HCT116 (cell line): ENCODE results near the gene C19orf38. TPM values are rescaled to one million over a fixed set of nuclear protein-coding genes. Genes with fewer than 3 reads are reported as not detected.

Experiments used
- ATAC-seq: fragments of 200-7000 bp; cut with Tn5 transposase; 2 replicates; pipeline ENCODE4 v1.9.1; 2020; ENCODE audit warnings: mild to moderate bottlenecking, moderate library complexity
- BruUV-seq: library from RNA; stranded (reverse); fragments of 400-500 nt; replicated peaks from 2 replicates; lab custom pipeline; 2021; lab: Mats Ljungman, UMichigan
- CTCF ChIA-PET: fragments of 300-600 bp; sonication (Branson Sonifier 250); formaldehyde crosslinking; loops from one replicate; lab custom pipeline; 2021; ENCODE audit warnings: antibody characterized with exemption; lab: Charles Lee
- POLR2A ChIA-PET: fragments of 300-600, 350-600 bp; sonication (Branson Sonifier 250); formaldehyde crosslinking; loops from one replicate; lab custom pipeline; 2021; ENCODE audit warnings: antibody characterized with exemption; lab: Charles Lee
- RAD21 ChIA-PET, 2 experiments: fragments of 300-600 bp; sonication (Branson Sonifier 250); formaldehyde crosslinking; loops; one replicate each; lab custom pipeline; 2023; ENCODE audit warnings: low total read pairs in 2 of 2; ENCODE audit not compliant: uncharacterized antibody in 2 of 2, unreplicated experiment in 2 of 2, low non-redundant PET in 1 of 2; lab: Charles Lee
- DNase-seq: peaks from one replicate; pipeline ENCODE4 v3.0.0-alpha.2; 2010; ENCODE audit warnings: low read depth, low spot score
- H2AFZ ChIP-seq: fragments of 200-600 bp; shearing (Covaris generic), sonication (generic); 2 replicates; pipeline ENCODE4 v1.6.1; 2017; ENCODE audit warnings: low read depth, mixed run types, mixed read lengths, antibody characterized with exemption, low read length; ENCODE audit not compliant: poor library complexity, severe bottlenecking
- H3K27ac ChIP-seq: 2 replicates; pipeline ENCODE4 v1.5.1; 2012; ENCODE audit warnings: low read depth, low read length
- H3K27me3 ChIP-seq: fragments of 200-600 bp; sonication (generic); 2 replicates; pipeline ENCODE4 v1.6.1; 2016; ENCODE audit warnings: mixed run types, low read length, mixed read lengths; ENCODE audit not compliant: insufficient read depth
- H3K36me3 ChIP-seq, 2 experiments: fragments of 200-500 bp in 1 of 2; fragments of 200-600 bp in 1 of 2; sonication (Bioruptor generic) in 1 of 2; sonication (generic) in 1 of 2; 2 replicates each; pipeline versions ENCODE4 v1.5.1 to v1.6.1; 2014 to 2016; ENCODE audit warnings: low read length in 2 of 2, inconsistent platforms in 1 of 2, mixed read lengths in 1 of 2, mixed run types in 1 of 2; ENCODE audit not compliant: insufficient read depth in 2 of 2, control insufficient read depth in 1 of 2
- H3K4me1 ChIP-seq, 2 experiments: fragments of 200-600 bp in 1 of 2; sonication (generic) in 1 of 2; 2 replicates each; pipeline versions ENCODE4 v1.5.1 to v1.6.1; 2012 to 2017; ENCODE audit warnings: low read length in 2 of 2, inconsistent platforms in 1 of 2, mild to moderate bottlenecking in 1 of 2, mixed read lengths in 1 of 2, mixed run types in 1 of 2, moderate library complexity in 1 of 2; ENCODE audit not compliant: insufficient read depth in 2 of 2, control insufficient read depth in 1 of 2
- H3K4me2 ChIP-seq: fragments of 200-600 bp; sonication (generic); 2 replicates; pipeline ENCODE4 v1.6.1; 2017; ENCODE audit warnings: mixed run types, low read length, mixed read lengths
- H3K4me3 ChIP-seq, 2 experiments: fragments of 200-600 bp in 1 of 2; sonication (generic) in 1 of 2; replicated peaks in 1 of 2; 2 replicates each; pipeline ENCODE4 v1.5.1; 2011 to 2016; ENCODE audit warnings: low read length in 2 of 2, control low read depth in 1 of 2, low read depth in 1 of 2, mild to moderate bottlenecking in 1 of 2, mixed read lengths in 1 of 2, mixed run types in 1 of 2
- H3K79me2 ChIP-seq: fragments of 200-600 bp; sonication (generic); 2 replicates; pipeline ENCODE4 v1.6.1; 2017; ENCODE audit warnings: mild to moderate bottlenecking, mixed run types, low read length, moderate library complexity, mixed read lengths; ENCODE audit not compliant: insufficient read depth
- H3K9ac ChIP-seq: fragments of 200-600 bp; sonication (generic); 2 replicates; pipeline ENCODE4 v1.6.1; 2016; ENCODE audit warnings: low read length, mixed read lengths
- H3K9me2 ChIP-seq: fragments of 200-600 bp; sonication (generic), shearing (Covaris generic); 2 replicates; pipeline ENCODE4 v1.6.1; 2017; ENCODE audit warnings: mixed run types, mild to moderate bottlenecking, moderate library complexity; ENCODE audit not compliant: insufficient read depth
- H3K9me3 ChIP-seq, 2 experiments: fragments of 200-500 bp in 1 of 2; fragments of 200-600 bp in 1 of 2; sonication (Bioruptor generic) in 1 of 2; sonication (generic) in 1 of 2; 2 replicates each; pipeline ENCODE4 v1.6.1; 2014 to 2017; ENCODE audit warnings: low read length in 2 of 2, mixed read lengths in 2 of 2, inconsistent platforms in 1 of 2, low read depth in 1 of 2, mild to moderate bottlenecking in 1 of 2, mixed run types in 1 of 2, moderate library complexity in 1 of 2; ENCODE audit not compliant: control insufficient read depth in 1 of 2, insufficient read depth in 1 of 2
- H4K20me1 ChIP-seq: fragments of 200-600 bp; sonication (generic), shearing (Covaris generic); 2 replicates; pipeline ENCODE4 v1.6.1; 2017; ENCODE audit warnings: mixed run types, mild to moderate bottlenecking, moderate library complexity; ENCODE audit not compliant: insufficient read depth
- ATF3 ChIP-seq: IDR thresholded peaks from 2 replicates; pipeline ENCODE4 v1.6.1; 2012
- CBX3 ChIP-seq: IDR thresholded peaks from 2 replicates; pipeline ENCODE4 v1.6.1; 2012; ENCODE audit warnings: low read depth
- CEBPB ChIP-seq: IDR thresholded peaks from 2 replicates; pipeline ENCODE4 v1.6.1; 2012; ENCODE audit warnings: low read depth
- CTCF ChIP-seq, 3 experiments: fragments of 200-600 bp in 1 of 3; sonication (generic) in 1 of 3; IDR thresholded peaks in 2 of 3; conservative IDR thresholded peaks in 1 of 3; 2 replicates each; pipeline ENCODE4 v1.5.1; 2012 to 2017; ENCODE audit warnings: low read depth in 2 of 3, low read length in 2 of 3, antibody characterized with exemption in 1 of 3, borderline replicate concordance in 1 of 3, control low read depth in 1 of 3, mild to moderate bottlenecking in 1 of 3, mixed read lengths in 1 of 3, mixed run types in 1 of 3, moderate library complexity in 1 of 3; ENCODE audit not compliant: insufficient read depth in 1 of 3
- EGR1 ChIP-seq: IDR thresholded peaks from 2 replicates; pipeline ENCODE4 v1.6.1; 2012; ENCODE audit warnings: low read depth
- ELF1 ChIP-seq: IDR thresholded peaks from 2 replicates; pipeline ENCODE4 v1.6.1; 2012; ENCODE audit warnings: low read depth, borderline replicate concordance
- EZH2 ChIP-seq: fragments of 200-600 bp; sonication (generic); IDR thresholded peaks from 2 replicates; pipeline ENCODE4 v1.6.1; 2017; ENCODE audit warnings: antibody characterized with exemption, mixed run types
- EZH2phosphoT487 ChIP-seq: fragments of 200-600 bp; IDR thresholded peaks from 2 replicates; pipeline ENCODE4 v1.6.1; 2018; ENCODE audit warnings: antibody characterized with exemption, borderline replicate concordance
- FOSL1 ChIP-seq: IDR thresholded peaks from 2 replicates; pipeline ENCODE4 v1.6.1; 2012; ENCODE audit warnings: low read depth
- JUND ChIP-seq: IDR thresholded peaks from 2 replicates; pipeline ENCODE4 v1.6.1; 2012
- MAX ChIP-seq: IDR thresholded peaks from 2 replicates; pipeline ENCODE4 v1.6.1; 2012
- POLR2A ChIP-seq: IDR thresholded peaks from 2 replicates; pipeline ENCODE4 v1.7.0; 2011; ENCODE audit warnings: borderline replicate concordance; ENCODE audit not compliant: insufficient read depth, insufficient read length; ENCODE audit errors: extremely low read depth
- RAD21 ChIP-seq: IDR thresholded peaks from 2 replicates; pipeline ENCODE4 v1.6.1; 2012; ENCODE audit warnings: low read depth, mild to moderate bottlenecking
- SP1 ChIP-seq: IDR thresholded peaks from 2 replicates; pipeline ENCODE4 v1.6.1; 2012; ENCODE audit warnings: low read depth
- SRF ChIP-seq: IDR thresholded peaks from 2 replicates; pipeline ENCODE4 v1.6.1; 2012; ENCODE audit warnings: low read depth
- TCF7L2 ChIP-seq: IDR thresholded peaks from 2 replicates; pipeline ENCODE4 v1.7.0; 2011; ENCODE audit warnings: borderline replicate concordance, inconsistent platforms; ENCODE audit not compliant: insufficient read depth, insufficient read length; ENCODE audit errors: extremely low read depth
- YY1 ChIP-seq: IDR thresholded peaks from 2 replicates; pipeline ENCODE4 v1.6.1; 2011; ENCODE audit warnings: low read length, low read depth, moderate library complexity, mild to moderate bottlenecking; ENCODE audit not compliant: insufficient replicate concordance; ENCODE audit errors: extremely low read depth
- ZBTB33 ChIP-seq: IDR thresholded peaks from 2 replicates; pipeline ENCODE4 v1.6.1; 2011; ENCODE audit warnings: mild to moderate bottlenecking, low read length, moderate library complexity; ENCODE audit not compliant: insufficient replicate concordance; ENCODE audit errors: extremely low read depth
- ZFX ChIP-seq: fragments of 450-650 bp; IDR thresholded peaks from 2 replicates; pipeline ENCODE4 v1.6.1; 2017
- ZNF274 ChIP-seq: fragments of 200-500 bp; sonication (Bioruptor generic); IDR thresholded peaks from 2 replicates; pipeline ENCODE4 v1.6.1; 2014; ENCODE audit warnings: mild to moderate bottlenecking, low read depth, low read length, inconsistent platforms
- intact Hi-C: fragments of 100-400 bp; cut with micrococcal nuclease; formaldehyde crosslinking; loops from 2 replicates; pipeline ENCODE4 v1.10.0; 2022
- total RNA-seq: library from RNA; stranded (reverse); gene quantifications from one replicate; pipeline ENCODE4 v1.2.1, GENCODE V29; 2021; ENCODE audit not compliant: unreplicated experiment

Gene C19orf38
- total RNA-seq, 1 experiment from 2014 or later, result 0.74 TPM

GRCh38 chr19:10850631-10851030, 2.4 kb downstream of the C19orf38 start (continued):
- TF ChIP-seq ZBTB33 (no peak), EZH2 (no peak), ZFX (no peak), POLR2A (no peak), YY1 (no peak)
- TF ChIP-seq, all 23 proteins: peak for 0

GRCh38 chr19:10852098-10852800, 4.0 kb downstream of the C19orf38 start:
- H3K9ac ChIP-seq, result no peak overlapping the region; the same call in 1 of the 2 replicates
- no peaks in the 10 kb centered on the region for H3K9me2 ChIP-seq
- H4K20me1 ChIP-seq, result no peaks in the 10 kb centered on the region
- no peaks in the 10 kb centered on the region for H3K36me3 ChIP-seq
- no peaks in the 10 kb centered on the region for H3K79me2 ChIP-seq
- CTCF ChIA-PET, result interaction anchor here (5.7 kb wide), 1 partner anchor 12 kb away, joined by 47 read pairs; no protein-coding TSS in a partner anchor
- no peak overlapping the region for H2AFZ ChIP-seq
- no TSS peak for BruUV-seq
- H3K9me3 ChIP-seq, result no peaks in the 10 kb centered on the region
- no peak overlapping the region for H3K4me3 ChIP-seq
- no peak overlapping the region for H3K27ac ChIP-seq
- RAD21 ChIA-PET, result no interaction called here
- no peaks in the 10 kb centered on the region for H3K27me3 ChIP-seq
- intact Hi-C loops, result no loop called here
- POLR2A ChIA-PET, result interaction anchor here (1.2 to 1.3 kb wide), 2 partner anchors 16 kb away, joined by 3 to 4 read pairs; partner anchors contain the start of gene TMED1
- peaks cover 2 to 16% of the 10 kb centered on the region in 2 experiments; a peak in 2 of 4 replicates for H3K4me1 ChIP-seq
- H3K4me2 ChIP-seq, result peak overlapping the region; percentile 48
- ATAC-seq, result no peak
- no peak for DNase-seq
- TF ChIP-seq CEBPB (no peak), EZH2 (no peak), YY1 (no peak), JUND (no peak), FOSL1 (no peak), POLR2A (no peak), ZNF274 (no peak), ELF1 (no peak), EZH2phosphoT487 (no peak), SP1 (no peak), EGR1 (no peak), CBX3 (no peak), RAD21 (no peak), SRF (no peak), TCF7L2 (no peak), ZFX (no peak), CTCF (IDR thresholded peaks at IDR 0.05 in 2 of 3, conservative IDR thresholded peaks at IDR 0.05 in 1 of 3; ENCODE audit: borderline replicate concordance in 1 of 3, insufficient read depth in 1 of 3, low read depth in 2 of 3, low read length in 2 of 3) (no peak), MAX (no peak), ATF3 (no peak)
